Measurements from ENCODE around the gene NMNAT2. TPM values are rescaled to one million over a fixed set of nuclear protein-coding genes. Genes with fewer than 3 reads are reported as not detected.

NMNAT2 gene
- total and polyA plus RNA-seq, 2 donors (not counting 3 experiments of a cell fraction or from before 2014, with no cell fraction given): 0.28 to 0.38 TPM

GRCh38 chr1:183388735-183389134 lies 29.4 kb downstream of the NMNAT2 start:
- Histone ChIP-seq H3K9ac (replicated peaks; ENCODE audit: extremely low read depth, insufficient read depth, low read length) (no peak overlapping the region), H3K36me3 (ENCODE audit: control insufficient read depth in 2 of 2, extremely low read depth in 1 of 2, insufficient read depth in 2 of 2, low read length in 2 of 2) (no peaks in the 10 kb centered on the region), H3K9me3 (replicated peaks; ENCODE audit: control insufficient read depth, insufficient read depth, low read length) (no peaks in the 10 kb centered on the region), H3K4me2 (ENCODE audit: insufficient read depth, low read length) (no peak overlapping the region), H3K27me3 (ENCODE audit: control insufficient read depth in 2 of 2, insufficient read depth in 2 of 2, low read length in 2 of 2) (peaks cover 5 to 10% of the 10 kb centered on the region in 2 experiments), H3K9me1 (replicated peaks; ENCODE audit: control insufficient read depth, extremely low read depth, insufficient read depth, low read length) (no peaks in the 10 kb centered on the region), H2AFZ (ENCODE audit: low read depth, low read length) (no peak overlapping the region), H3K27ac (ENCODE audit: insufficient read depth, low read depth, low read length) (no peak overlapping the region), H3K4me1 (ENCODE audit: control insufficient read depth, extremely low read depth, insufficient read depth, low read length) (no peaks in the 10 kb centered on the region), H3K79me2 (ENCODE audit: control insufficient read depth, insufficient read depth, low read length) (no peaks in the 10 kb centered on the region), H4K20me1 (replicated peaks; ENCODE audit: control insufficient read depth, extremely low read depth, insufficient read depth, low read length) (no peaks in the 10 kb centered on the region), H3K4me3 (replicated peaks in 1 of 3; ENCODE audit: insufficient read depth in 1 of 3, low read depth in 1 of 3, low read length in 3 of 3) (no peak overlapping the region)
- ChIA-PET CTCF (no interaction called here), POLR2A (no interaction called here)
- TF ChIP-seq MAX (IDR thresholded peaks at IDR 0.05; ENCODE audit: insufficient read depth, insufficient read length): no peak
- no peak for TF ChIP-seq POLR2AphosphoS5 (IDR thresholded peaks at IDR 0.05; ENCODE audit: insufficient read depth, low read depth, low read length)
- intact Hi-C loops (cut with micrococcal nuclease) (no loop called here), dilution Hi-C loops (cut with MboI; ENCODE audit: extremely low pct_ligation_motif_present, low sequenced_read_pairs) (no loop called here)
- no TSS peak for BruUV-seq (replicated peaks)
- DNase-seq (ENCODE audit: low read depth, low spot score) (no peak), FAIRE-seq (no peak)

DNA sequence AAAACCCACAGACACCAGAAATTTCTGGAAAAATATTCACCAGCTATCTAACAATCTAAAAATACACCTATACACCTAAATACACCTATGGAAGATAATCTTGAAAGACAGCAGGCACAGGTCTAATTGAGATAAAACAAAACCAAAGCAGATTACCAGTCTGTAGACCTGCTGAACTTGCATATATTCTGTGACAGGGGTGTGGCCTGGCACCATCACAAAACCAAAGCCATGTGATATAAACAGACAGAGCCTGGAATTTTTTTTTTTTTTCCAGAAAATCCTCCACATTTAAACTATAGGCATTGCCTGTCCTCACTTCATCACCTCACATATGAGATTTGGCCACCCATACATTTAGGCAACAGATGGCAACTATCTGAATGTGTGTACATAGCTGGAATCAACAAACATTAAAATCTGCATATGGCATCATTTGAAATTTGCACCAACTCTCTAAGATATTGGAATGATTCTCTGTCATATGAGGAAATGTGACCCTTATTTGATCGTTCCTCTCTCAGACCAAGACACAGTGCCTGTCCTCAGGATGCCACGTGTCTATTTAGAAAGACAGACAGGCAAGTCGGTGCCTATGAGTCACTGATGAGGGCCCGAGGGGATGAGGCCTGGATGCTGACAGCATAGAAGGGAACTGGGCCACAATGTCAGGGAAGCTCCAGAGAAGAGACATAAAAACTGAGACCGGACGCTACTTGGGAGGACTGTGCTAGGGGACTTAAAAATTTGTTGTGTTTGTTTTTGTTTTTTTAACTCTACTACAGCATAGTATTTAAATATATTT lies 32.6 kb downstream of the NMNAT2 start:
- no peak overlapping the region for H3K4me2 ChIP-seq (ENCODE audit: insufficient read depth, low read length)
- BruUV-seq (replicated peaks): no TSS peak
- CTCF ChIA-PET: no interaction called here
- intact Hi-C loops (cut with micrococcal nuclease): no loop called here
- no peaks in the 10 kb centered on the region for H3K9me3 ChIP-seq (replicated peaks; ENCODE audit: control insufficient read depth, insufficient read depth, low read length)
- no peak overlapping the region for H2AFZ ChIP-seq (ENCODE audit: low read depth, low read length)
- peaks cover 6 to 7% of the 10 kb centered on the region in 2 experiments for H3K27me3 ChIP-seq (ENCODE audit: control insufficient read depth in 2 of 2, insufficient read depth in 2 of 2, low read length in 2 of 2)
- H3K9me1 ChIP-seq (replicated peaks; ENCODE audit: control insufficient read depth, extremely low read depth, insufficient read depth, low read length): no peaks in the 10 kb centered on the region
- no peak overlapping the region for H3K27ac ChIP-seq (ENCODE audit: insufficient read depth, low read depth, low read length)
- no peaks in the 10 kb centered on the region for H3K79me2 ChIP-seq (ENCODE audit: control insufficient read depth, insufficient read depth, low read length)
- no peaks in the 10 kb centered on the region for H4K20me1 ChIP-seq (replicated peaks; ENCODE audit: control insufficient read depth, extremely low read depth, insufficient read depth, low read length)
- TF ChIP-seq, protein P1, sequence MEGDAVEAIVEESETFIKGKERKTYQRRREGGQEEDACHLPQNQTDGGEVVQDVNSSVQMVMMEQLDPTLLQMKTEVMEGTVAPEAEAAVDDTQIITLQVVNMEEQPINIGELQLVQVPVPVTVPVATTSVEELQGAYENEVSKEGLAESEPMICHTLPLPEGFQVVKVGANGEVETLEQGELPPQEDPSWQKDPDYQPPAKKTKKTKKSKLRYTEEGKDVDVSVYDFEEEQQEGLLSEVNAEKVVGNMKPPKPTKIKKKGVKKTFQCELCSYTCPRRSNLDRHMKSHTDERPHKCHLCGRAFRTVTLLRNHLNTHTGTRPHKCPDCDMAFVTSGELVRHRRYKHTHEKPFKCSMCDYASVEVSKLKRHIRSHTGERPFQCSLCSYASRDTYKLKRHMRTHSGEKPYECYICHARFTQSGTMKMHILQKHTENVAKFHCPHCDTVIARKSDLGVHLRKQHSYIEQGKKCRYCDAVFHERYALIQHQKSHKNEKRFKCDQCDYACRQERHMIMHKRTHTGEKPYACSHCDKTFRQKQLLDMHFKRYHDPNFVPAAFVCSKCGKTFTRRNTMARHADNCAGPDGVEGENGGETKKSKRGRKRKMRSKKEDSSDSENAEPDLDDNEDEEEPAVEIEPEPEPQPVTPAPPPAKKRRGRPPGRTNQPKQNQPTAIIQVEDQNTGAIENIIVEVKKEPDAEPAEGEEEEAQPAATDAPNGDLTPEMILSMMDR (IDR thresholded peaks at IDR 0.05; ENCODE audit: extremely low read depth in 1 of 2, insufficient read depth in 1 of 2, low read depth in 1 of 2, low read length in 2 of 2): no peak
- TF ChIP-seq POLR2AphosphoS5 (IDR thresholded peaks at IDR 0.05; ENCODE audit: insufficient read depth, low read depth, low read length): no peak
- no peak for TF ChIP-seq MAX (IDR thresholded peaks at IDR 0.05; ENCODE audit: insufficient read depth, insufficient read length)
- no peak for TF ChIP-seq POLR2A (IDR thresholded peaks at IDR 0.05; ENCODE audit: low read depth, low read length)
- FAIRE-seq (no peak), DNase-seq (ENCODE audit: low read depth, low spot score) (no peak)
- dilution Hi-C loops (cut with MboI; ENCODE audit: extremely low pct_ligation_motif_present, low sequenced_read_pairs): no loop called here
- no peaks in the 10 kb centered on the region for H3K4me1 ChIP-seq (ENCODE audit: control insufficient read depth, extremely low read depth, insufficient read depth, low read length)
- POLR2A ChIA-PET: no interaction called here
- no peak overlapping the region for H3K9ac ChIP-seq (replicated peaks; ENCODE audit: extremely low read depth, insufficient read depth, low read length)
- H3K36me3 ChIP-seq (ENCODE audit: control insufficient read depth in 2 of 2, extremely low read depth in 1 of 2, insufficient read depth in 2 of 2, low read length in 2 of 2): no peaks in the 10 kb centered on the region
- no peak overlapping the region for H3K4me3 ChIP-seq (replicated peaks in 1 of 3; ENCODE audit: insufficient read depth in 1 of 3, low read depth in 1 of 3, low read length in 3 of 3)
